ENCODE results near the gene WDR90. TPM values are rescaled to one million over a fixed set of nuclear protein-coding genes. Genes with fewer than 3 reads are reported as not detected.

WDR90 gene
- total and polyA plus RNA-seq, 2 of the 13 experiments (the other 11 are each of a cell fraction or from before 2014, with no cell fraction given) = 14.9 to 28.9 TPM

DNA sequence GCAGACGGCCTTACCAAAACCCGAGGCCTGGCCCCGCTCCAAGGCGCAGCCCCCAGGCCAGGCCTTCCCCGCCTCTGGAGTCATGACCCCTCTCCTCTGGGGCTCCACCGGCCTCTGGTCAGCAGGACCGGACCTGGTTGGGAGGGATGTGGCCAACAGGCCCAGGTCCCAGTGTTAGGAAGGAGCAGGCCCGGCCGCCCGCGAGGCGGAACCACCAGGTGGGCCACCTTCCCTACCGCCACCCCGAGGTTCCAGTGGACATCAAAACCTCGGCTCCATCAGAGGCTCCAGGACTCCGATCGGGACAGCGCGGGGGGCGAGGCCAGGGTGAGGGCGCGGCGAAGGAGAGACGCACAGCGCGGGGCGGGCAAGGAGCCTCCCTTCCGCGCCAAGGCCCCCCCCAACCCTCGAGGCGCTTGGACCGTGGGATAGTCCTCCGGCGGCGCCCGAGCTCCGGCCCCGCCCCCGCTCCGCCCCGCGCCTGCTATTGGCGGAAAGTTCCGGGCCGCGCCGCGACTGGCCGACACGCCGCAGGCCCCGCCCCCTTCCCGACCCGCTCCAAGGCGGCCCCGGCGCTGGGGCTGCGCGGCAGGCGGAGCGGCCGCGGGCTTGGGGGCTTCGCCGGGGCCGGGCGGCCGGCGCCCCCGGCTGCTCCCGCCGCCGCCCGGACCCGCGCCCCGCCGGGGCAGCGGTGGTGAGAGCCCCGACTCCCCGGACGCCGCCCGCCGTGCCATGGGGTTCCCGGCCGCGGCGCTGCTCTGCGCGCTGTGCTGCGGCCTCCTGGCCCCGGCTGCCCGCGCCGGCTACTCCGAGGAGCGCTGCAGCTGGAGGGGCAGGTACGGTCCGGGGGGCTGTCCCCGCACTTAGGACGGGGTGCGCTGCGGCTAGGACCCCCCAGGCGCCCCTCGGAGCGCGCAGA lies 65.7 kb downstream of the WDR90 start, which contains the start of gene METRN (continued):
- TF ChIP-seq, protein P1, sequence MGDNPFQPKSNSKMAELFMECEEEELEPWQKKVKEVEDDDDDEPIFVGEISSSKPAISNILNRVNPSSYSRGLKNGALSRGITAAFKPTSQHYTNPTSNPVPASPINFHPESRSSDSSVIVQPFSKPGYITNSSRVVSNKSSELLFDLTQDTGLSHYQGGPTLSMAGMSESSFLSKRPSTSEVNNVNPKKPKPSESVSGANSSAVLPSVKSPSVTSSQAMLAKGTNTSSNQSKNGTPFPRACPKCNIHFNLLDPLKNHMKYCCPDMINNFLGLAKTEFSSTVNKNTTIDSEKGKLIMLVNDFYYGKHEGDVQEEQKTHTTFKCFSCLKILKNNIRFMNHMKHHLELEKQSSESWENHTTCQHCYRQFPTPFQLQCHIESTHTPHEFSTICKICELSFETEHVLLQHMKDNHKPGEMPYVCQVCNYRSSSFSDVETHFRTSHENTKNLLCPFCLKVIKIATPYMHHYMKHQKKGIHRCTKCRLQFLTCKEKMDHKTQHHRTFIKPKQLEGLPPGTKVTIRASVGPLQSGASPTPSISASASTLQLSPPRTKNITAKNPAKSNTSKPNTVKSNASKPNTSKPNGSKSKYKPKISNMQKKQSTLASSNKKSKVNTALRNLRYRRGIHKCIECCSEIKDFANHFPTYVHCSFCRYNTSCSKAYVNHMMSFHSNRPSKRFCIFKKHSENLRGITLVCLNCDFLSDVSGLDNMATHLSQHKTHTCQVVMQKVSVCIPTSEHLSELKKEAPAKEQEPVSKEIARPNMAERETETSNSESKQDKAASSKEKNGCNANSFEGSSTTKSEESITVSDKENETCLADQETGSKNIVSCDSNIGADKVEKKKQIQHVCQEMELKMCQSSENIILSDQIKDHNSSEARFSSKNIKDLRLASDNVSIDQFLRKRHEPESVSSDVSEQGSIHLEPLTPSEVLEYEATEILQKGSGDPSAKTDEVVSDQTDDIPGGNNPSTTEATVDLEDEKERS (CRISPR knock-in tag; IDR thresholded peaks at IDR 0.05) = peak; percentile 45; the same call in 1 of the 2 replicates
- TF ChIP-seq, protein P2, sequence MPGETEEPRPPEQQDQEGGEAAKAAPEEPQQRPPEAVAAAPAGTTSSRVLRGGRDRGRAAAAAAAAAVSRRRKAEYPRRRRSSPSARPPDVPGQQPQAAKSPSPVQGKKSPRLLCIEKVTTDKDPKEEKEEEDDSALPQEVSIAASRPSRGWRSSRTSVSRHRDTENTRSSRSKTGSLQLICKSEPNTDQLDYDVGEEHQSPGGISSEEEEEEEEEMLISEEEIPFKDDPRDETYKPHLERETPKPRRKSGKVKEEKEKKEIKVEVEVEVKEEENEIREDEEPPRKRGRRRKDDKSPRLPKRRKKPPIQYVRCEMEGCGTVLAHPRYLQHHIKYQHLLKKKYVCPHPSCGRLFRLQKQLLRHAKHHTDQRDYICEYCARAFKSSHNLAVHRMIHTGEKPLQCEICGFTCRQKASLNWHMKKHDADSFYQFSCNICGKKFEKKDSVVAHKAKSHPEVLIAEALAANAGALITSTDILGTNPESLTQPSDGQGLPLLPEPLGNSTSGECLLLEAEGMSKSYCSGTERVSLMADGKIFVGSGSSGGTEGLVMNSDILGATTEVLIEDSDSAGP (CRISPR knock-in tag; IDR thresholded peaks at IDR 0.05; ENCODE audit: borderline replicate concordance) = peak; percentile 57; the same call in 1 of the 2 replicates
- TF ChIP-seq GABPB1 (CRISPR knock-in tag; IDR thresholded peaks at IDR 0.05) (peak; percentile 54; the same call in 1 of the 2 replicates), ZKSCAN8 (CRISPR knock-in tag; IDR thresholded peaks at IDR 0.05; ENCODE audit: borderline replicate concordance) (no peak), ZNF292 (CRISPR knock-in tag; IDR thresholded peaks at IDR 0.05; ENCODE audit: borderline replicate concordance, low read depth) (no peak), MIXL1 (CRISPR knock-in tag; IDR thresholded peaks at IDR 0.05) (no peak), MEIS2 (CRISPR knock-in tag; IDR thresholded peaks at IDR 0.05) (0 out of 2 replicates have a peak, but pooled peaks have one; percentile 13), ZFY (CRISPR knock-in tag; IDR thresholded peaks at IDR 0.05) (peak; percentile 55), ZNF331 (CRISPR knock-in tag; IDR thresholded peaks at IDR 0.05) (peak; percentile 39; the same call in 1 of the 2 replicates), MAZ (IDR thresholded peaks at IDR 0.05; ENCODE audit: borderline replicate concordance, low read depth, low read length) (no peak), MAZ (CRISPR knock-in tag; IDR thresholded peaks at IDR 0.05; ENCODE audit: low read depth) (peak; percentile 47; the same call in 1 of the 2 replicates), KDM6A (CRISPR knock-in tag; IDR thresholded peaks at IDR 0.05; ENCODE audit: low read depth) (no peak), RXRA (CRISPR knock-in tag; IDR thresholded peaks at IDR 0.05) (peak; percentile 56; the same call in 1 of the 2 replicates), GATAD1 (CRISPR knock-in tag; IDR thresholded peaks at IDR 0.05) (no peak), GABPA (IDR thresholded peaks at IDR 0.05; ENCODE audit: low read depth, low read length) (no peak), GABPA (CRISPR knock-in tag; IDR thresholded peaks at IDR 0.05; ENCODE audit: low read depth) (no peak), ZNF564 (CRISPR knock-in tag; IDR thresholded peaks at IDR 0.05) (0 out of 2 replicates have a peak, but pooled peaks have one; percentile 48)
- TF ChIP-seq, protein P3, sequence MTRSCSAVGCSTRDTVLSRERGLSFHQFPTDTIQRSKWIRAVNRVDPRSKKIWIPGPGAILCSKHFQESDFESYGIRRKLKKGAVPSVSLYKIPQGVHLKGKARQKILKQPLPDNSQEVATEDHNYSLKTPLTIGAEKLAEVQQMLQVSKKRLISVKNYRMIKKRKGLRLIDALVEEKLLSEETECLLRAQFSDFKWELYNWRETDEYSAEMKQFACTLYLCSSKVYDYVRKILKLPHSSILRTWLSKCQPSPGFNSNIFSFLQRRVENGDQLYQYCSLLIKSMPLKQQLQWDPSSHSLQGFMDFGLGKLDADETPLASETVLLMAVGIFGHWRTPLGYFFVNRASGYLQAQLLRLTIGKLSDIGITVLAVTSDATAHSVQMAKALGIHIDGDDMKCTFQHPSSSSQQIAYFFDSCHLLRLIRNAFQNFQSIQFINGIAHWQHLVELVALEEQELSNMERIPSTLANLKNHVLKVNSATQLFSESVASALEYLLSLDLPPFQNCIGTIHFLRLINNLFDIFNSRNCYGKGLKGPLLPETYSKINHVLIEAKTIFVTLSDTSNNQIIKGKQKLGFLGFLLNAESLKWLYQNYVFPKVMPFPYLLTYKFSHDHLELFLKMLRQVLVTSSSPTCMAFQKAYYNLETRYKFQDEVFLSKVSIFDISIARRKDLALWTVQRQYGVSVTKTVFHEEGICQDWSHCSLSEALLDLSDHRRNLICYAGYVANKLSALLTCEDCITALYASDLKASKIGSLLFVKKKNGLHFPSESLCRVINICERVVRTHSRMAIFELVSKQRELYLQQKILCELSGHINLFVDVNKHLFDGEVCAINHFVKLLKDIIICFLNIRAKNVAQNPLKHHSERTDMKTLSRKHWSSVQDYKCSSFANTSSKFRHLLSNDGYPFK (CRISPR knock-in tag; IDR thresholded peaks at IDR 0.05; ENCODE audit: borderline replicate concordance) = 0 out of 2 replicates have a peak, but pooled peaks have one; percentile 31
- TF ChIP-seq, protein P4, sequence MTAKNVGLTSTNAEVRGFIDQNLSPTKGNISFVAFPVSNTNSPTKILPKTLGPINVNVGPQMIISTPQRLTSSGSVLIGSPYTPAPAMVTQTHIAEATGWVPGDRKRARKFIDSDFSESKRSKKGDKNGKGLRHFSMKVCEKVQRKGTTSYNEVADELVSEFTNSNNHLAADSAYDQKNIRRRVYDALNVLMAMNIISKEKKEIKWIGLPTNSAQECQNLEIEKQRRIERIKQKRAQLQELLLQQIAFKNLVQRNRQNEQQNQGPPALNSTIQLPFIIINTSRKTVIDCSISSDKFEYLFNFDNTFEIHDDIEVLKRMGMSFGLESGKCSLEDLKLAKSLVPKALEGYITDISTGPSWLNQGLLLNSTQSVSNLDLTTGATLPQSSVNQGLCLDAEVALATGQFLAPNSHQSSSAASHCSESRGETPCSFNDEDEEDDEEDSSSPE (CRISPR knock-in tag; IDR thresholded peaks at IDR 0.05) = peak; percentile 42; the same call in 1 of the 2 replicates
